ENCODE data around the gene STUM. TPM values are rescaled to one million over a fixed set of nuclear protein-coding genes. Genes with fewer than 3 reads are reported as not detected.

STUM gene
- total RNA-seq, 1 experiment from 2014 or later: 0.11 TPM

- Histone ChIP-seq H3K27ac (ENCODE audit: insufficient read length, low read depth, low read length) (no peak overlapping the region), H2BK5ac (ENCODE audit: insufficient read length, low read length) (no peak overlapping the region), H2BK15ac (ENCODE audit: low read depth, low read length) (no peak overlapping the region), H4K5ac (ENCODE audit: insufficient read length, low read depth, low read length) (no peak overlapping the region), H3K27me3 (ENCODE audit: insufficient read depth, low read length) (no peaks in the 10 kb centered on the region), H3K9ac (ENCODE audit: extremely low read depth, insufficient read length, low read length) (no peak overlapping the region), H3T11ph (ENCODE audit: low read length) (no peak overlapping the region), H3K14ac (ENCODE audit: insufficient read depth, low read length) (no peak overlapping the region), H3K23me2 (ENCODE audit: insufficient read length, low read depth, low read length, poor library complexity, severe bottlenecking) (no peaks in the 10 kb centered on the region), H2AK5ac (ENCODE audit: insufficient read length, low read length) (no peak overlapping the region), H3K4me1 (ENCODE audit: insufficient read depth, low read length) (no peaks in the 10 kb centered on the region), H3K79me1 (ENCODE audit: insufficient read depth, low read depth, low read length, poor library complexity, severe bottlenecking) (no peaks in the 10 kb centered on the region), H2BK120ac (ENCODE audit: low read depth, low read length, poor library complexity, severe bottlenecking) (no peak overlapping the region), H3K18ac (ENCODE audit: insufficient read length, low read depth, low read length) (no peak overlapping the region), H3K4me2 (ENCODE audit: insufficient read depth, insufficient read length, low read length) (no peak overlapping the region), H3K79me2 (ENCODE audit: insufficient read depth, low read length) (no peaks in the 10 kb centered on the region), H4K20me1 (ENCODE audit: control insufficient read depth, insufficient read depth, insufficient read length) (no peaks in the 10 kb centered on the region), H2BK20ac (ENCODE audit: low read depth, low read length, poor library complexity, severe bottlenecking) (no peak overlapping the region), H2BK12ac (ENCODE audit: insufficient read length, low read depth, low read length) (no peak overlapping the region), H3K4ac (ENCODE audit: low read depth, low read length) (no peak overlapping the region), H2AFZ (ENCODE audit: low read length) (no peak overlapping the region), H3K56ac (ENCODE audit: insufficient read length, low read depth, low read length) (no peak overlapping the region), H3K23ac (ENCODE audit: insufficient read length, low read depth, low read length) (no peak overlapping the region), H3K9me3 (ENCODE audit: control insufficient read depth, low read depth, low read length) (no peaks in the 10 kb centered on the region), H4K91ac (ENCODE audit: insufficient read length, low read depth, low read length) (no peak overlapping the region), H4K8ac (replicated peaks; ENCODE audit: insufficient read length, low read depth, low read length) (no peak overlapping the region)
- TF ChIP-seq, protein P1, sequence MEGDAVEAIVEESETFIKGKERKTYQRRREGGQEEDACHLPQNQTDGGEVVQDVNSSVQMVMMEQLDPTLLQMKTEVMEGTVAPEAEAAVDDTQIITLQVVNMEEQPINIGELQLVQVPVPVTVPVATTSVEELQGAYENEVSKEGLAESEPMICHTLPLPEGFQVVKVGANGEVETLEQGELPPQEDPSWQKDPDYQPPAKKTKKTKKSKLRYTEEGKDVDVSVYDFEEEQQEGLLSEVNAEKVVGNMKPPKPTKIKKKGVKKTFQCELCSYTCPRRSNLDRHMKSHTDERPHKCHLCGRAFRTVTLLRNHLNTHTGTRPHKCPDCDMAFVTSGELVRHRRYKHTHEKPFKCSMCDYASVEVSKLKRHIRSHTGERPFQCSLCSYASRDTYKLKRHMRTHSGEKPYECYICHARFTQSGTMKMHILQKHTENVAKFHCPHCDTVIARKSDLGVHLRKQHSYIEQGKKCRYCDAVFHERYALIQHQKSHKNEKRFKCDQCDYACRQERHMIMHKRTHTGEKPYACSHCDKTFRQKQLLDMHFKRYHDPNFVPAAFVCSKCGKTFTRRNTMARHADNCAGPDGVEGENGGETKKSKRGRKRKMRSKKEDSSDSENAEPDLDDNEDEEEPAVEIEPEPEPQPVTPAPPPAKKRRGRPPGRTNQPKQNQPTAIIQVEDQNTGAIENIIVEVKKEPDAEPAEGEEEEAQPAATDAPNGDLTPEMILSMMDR (conservative IDR thresholded peaks at IDR 0.05): no peak
- Mint-ChIP-seq H3K9me3 (peaks cover 11 to 13% of the 10 kb centered on the region in 2 experiments), H3K36me3 (ENCODE audit: insufficient read depth in 1 of 3, low read depth in 3 of 3) (no peaks in the 10 kb centered on the region; a peak in 2 of 7 replicates), H3K4me3 (no peak overlapping the region), H3K27me3 (ENCODE audit: low read depth) (peaks cover 7% of the 10 kb centered on the region), H3K27ac (no peak overlapping the region), H3K4me1 (no peaks in the 10 kb centered on the region)
- no CpG with 5 or more reads among the region's 7 CpGs for WGBS (ENCODE audit: extremely low coverage, insufficient read length, low lambda C conversion rate)
- DNase-seq: no peak
Measured at GRCh38 chr1:226619031-226619430, 70.5 kb downstream of the STUM start.

Measured in H9 (cell line).